Dedifferentiated amniotic fluid mesenchymal stem cell (primary cell): ENCODE measurements around the gene PRPH2.
A peak's percentile ranks its signal among the peaks of the same experiment; 100 is the strongest.
"Not testable (repeated sequence)": the region's sequence is repeated elsewhere in the genome, so short reads cannot be mapped to it uniquely, and the experiment has no call there.

Experiments used
- DNase-seq: peaks from one replicate; pipeline ENCODE4 v3.0.0-alpha.2; 2016; ENCODE audit errors: extremely low spot score

Gene PRPH2

GRCh38 chr6:42742116-42742894 lies 19.9 kb upstream of the PRPH2 start:
- DNase-seq: no peak

- no peak for DNase-seq
Measured at GRCh38 chr6:42740725-42741124, 18.3 kb upstream of the PRPH2 start.

- no peak for DNase-seq
Measured at GRCh38 chr6:42735976-42736375, 13.6 kb upstream of the PRPH2 start.

DNA sequence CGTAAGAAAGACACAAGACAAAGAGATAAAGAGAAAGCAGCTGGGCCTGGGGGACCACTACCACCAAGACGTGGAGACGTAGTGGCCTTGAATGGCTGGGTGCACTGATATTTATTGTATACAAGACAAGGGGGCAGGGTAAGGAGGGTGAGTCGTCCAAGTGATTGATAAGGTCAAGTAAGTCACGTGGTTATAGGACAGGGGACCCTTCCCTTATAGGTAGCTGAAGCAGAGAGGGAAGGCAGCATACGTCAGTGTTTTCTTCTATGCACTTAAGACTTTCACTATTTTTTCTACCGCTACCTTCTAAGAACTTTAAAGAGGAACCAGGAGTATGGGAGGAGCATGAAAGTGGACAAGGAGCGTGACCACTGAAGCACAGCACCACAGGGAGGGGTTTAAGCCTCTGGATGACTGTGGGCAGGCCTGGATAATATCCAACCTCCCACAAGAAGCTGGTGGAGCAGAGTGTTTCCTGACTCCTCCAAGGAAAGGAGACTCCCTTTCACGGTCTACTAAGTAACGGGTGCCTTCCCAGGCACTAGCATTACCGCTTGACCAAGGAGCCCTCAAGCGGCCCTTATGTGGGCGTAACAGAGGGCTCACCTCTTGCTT lies 11.6 kb upstream of the PRPH2 start:
- not testable (repeated sequence) for DNase-seq

DNA sequence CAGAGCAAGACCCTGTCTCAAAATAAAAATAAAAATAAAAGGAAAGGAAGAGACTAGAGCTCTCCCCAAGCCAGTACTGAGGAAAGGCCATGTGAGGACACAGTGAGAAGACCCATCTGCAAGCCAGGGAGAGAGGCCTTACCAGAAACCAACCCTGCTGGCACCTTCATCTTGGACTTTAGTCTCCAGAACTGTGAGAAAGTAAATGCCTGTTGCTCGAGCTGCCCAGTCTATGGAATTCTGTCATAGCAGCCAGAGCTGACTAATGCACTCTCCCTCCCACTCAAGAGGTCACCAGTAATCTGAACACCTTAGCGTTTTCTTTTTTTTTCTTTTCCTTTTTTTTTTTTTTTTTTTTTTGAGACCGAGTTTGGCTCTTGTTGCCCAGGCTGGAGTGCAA lies 7.3 kb upstream of the PRPH2 start:
- no peak for DNase-seq

DNA sequence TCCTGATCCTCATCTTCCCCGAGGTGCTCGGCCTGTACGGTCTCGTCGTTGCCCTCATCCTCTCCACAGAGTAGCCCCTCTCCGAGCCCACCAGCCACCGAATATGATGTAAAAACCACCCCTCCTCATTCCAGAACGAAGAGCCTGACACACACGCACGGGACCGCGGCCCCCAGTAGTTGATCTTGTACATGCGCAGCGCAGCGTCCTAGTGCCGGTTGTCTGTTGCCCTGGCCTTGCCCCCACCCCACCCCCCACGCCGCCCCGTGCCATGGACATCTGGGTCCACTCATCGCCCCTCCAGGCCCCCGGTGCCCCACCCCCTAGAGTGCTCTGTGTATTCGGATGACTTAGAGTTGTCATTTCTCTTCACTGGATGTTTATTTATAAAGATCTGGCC lies 5.2 kb upstream of the PRPH2 start:
- DNase-seq: no peak

DNA sequence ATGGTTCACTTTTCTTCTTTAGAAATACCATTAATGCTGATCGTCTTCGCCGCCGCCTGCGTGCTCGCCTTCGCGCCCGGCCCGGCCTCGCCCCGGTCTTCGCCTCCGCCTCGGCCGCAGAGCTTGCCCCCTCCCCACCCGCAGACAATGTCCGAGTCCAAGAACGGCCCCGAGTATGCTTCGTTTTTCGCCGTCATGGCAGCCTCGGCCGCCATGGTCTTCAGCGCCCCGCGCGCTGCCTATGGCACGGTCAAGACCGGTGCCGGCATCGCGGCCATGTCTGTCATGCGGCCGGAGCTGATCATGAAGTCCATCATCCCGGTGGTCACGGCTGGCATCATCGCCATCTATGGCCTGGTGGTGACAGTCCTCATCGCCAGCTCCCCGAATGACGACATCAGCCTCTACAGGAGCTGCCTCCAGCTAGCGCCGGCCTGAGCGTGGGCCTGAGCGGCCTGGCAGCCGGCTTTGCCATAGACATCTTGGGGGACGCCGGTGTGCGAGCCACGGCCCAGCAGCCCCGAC lies 4.8 kb upstream of the PRPH2 start:
- DNase-seq: no peak

- peak; percentile 91 for DNase-seq
Measured at GRCh38 chr6:42726485-42727086, 4.2 kb upstream of the PRPH2 start.

DNA sequence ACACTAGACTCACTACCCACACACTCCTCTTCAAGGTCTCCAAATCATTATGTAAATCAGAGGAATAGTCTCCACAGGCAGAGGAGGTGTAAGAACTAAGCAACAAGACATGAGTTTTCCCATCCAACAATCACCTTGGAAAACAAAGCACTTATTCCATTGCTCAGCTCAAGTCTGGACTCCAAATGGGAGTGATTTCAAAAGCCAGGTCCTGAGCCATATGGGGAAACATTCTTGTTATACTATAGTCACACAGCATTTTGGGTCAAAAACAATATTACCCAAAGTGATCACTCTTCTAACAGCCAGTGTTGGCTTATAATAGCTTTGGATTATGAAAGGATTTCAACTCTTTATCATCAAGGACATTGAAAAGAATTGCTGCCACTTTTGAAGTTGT lies 3.6 kb upstream of the PRPH2 start:
- DNase-seq: no peak

DNA sequence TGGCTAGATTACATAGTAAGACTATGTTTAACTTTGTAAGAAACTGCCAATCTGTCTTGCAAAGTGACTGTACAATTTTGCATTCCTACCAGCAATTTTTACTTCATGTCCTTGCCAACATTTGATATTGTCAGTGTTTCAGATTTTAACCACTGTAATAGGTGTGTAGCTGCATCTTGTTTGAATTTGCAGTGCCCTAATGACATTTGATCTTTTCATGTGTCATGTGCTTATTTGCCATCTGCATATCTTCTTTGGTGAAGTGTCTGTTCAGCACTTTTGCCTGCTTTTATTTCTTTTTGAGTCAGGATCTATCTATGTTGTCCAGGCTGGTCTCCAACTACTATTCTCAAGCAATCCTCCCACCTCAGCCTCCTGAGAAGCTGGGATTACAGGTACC lies 2.4 kb upstream of the PRPH2 start:
- no peak for DNase-seq

DNA sequence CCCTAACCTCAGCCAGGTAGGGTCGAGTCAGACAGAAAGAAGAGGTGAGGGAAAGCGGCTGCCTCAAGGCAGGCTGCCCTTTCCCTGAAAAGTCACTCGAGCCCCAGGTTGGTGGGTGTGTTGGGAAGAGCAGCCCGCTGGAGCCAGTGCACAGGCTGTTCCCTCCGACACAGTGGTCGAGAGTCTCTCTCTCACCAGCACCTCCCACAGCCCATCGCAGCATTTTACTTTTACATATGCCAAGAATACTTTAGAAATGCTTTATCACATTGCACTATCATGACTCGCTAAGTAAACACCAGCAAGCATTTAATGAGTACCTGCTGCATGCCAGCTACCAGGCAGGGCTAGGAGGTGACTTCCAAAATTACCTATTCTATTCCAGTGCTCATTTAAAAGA lies 1.7 kb downstream of the PRPH2 start:
- no peak for DNase-seq

GRCh38 chr6:42715871-42716270 lies 6.5 kb downstream of the PRPH2 start:
- no peak for DNase-seq

- DNase-seq: no peak
Measured at GRCh38 chr6:42714098-42714761, 8.2 kb downstream of the PRPH2 start.

- DNase-seq: no peak
Measured at GRCh38 chr6:42711930-42712329, 10.5 kb downstream of the PRPH2 start.

GRCh38 chr6:42710316-42710715 lies 12.1 kb downstream of the PRPH2 start:
- no peak for DNase-seq

DNA sequence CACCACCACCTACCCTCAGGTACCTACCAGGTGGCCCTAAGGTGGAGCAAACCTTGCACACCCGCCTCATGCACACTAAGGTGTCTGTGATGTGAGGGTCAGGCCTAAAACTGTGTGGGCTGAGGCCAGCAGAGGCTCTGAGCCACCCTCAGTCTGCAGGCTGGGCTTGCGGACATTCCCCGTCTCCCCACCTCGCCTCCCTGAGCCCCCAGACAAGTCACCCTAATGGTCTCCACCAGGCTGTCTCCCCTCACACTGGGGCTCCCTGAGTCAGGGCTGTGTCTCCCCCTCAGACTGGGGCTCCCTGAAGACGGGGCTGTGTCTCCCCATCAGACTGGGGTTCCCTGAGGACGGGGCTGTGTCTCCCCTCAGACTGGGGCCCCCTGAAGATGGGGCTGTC lies 12.5 kb downstream of the PRPH2 start:
- DNase-seq: no peak

- no peak for DNase-seq
Measured at GRCh38 chr6:42708096-42708495, 14.3 kb downstream of the PRPH2 start.

DNA sequence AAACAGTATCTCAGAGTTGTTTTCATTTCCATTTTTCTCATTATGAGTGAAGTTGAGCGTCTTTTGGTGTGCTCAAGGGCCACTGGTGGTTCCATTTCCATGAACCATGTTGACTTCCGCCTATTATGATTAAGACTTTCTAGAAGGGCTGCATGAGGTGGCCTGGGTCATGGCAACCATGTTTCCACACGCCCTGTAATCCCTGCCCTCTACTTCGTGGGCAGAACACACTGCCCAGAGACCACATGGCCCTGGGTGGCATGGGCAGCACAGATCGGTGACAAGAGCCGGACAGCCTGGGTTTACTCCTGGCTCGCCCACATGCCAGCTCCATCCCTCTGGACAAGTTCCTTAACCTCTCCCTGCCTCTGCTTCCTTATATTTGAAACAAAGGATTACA lies 14.8 kb downstream of the PRPH2 start:
- no peak for DNase-seq

DNA sequence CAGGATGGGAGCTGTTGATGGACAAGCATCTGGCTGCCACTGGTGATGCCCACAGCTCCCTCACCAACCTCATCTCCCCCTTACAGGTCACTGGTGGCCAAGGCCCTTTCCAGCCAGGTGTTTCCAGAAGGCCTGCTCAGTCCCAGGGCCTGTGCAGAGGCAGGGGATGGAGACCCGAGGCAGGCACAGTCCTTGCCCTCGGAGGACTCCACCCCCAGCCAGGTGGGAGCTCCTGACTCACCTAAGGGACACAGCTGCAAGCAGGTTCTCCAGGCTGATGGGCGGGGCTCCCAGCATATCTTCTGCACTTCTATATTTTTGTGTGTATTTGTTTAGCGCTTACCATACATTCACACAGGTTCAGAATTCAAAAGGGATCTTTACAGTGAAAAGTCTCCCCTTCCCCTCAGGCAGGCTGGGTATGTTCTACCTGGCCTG lies 17.4 kb downstream of the PRPH2 start:
- no peak for DNase-seq

DNA sequence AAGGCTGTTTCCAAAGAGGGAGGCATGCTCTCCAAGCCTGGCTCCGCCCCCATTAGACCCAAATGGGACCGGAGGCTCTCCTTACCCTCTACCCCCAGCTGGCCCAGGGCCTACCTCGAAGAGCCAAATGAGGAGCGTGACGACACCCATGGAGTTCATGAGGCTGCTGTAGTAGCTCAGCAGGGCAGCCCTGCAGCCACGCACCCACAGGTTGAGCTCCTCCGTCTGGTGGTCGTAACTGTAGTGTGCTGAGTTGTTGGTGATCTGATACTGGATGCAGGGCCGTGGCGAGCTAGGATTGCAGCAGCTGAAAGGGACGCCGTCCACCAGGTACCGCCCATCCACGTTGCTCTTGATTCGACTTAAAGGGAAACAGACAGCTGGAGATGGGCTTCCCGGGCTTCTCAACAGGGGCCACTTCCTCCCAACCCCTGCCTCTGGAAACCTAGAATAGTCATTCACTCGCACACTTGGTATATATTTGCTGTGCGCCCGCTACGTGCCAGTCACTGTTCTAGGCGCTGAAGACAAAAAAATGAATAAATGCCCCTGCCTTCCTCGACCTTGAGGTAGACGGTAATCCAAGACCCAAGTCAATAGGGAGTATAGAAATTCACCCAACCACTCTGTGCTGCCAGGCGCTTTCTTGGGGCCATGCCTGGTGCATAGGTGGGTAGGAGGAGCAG lies 18.0 kb downstream of the PRPH2 start:
- peak; percentile 38 for DNase-seq

- DNase-seq: not testable (repeated sequence)
Measured at GRCh38 chr6:42702786-42703185, 19.6 kb downstream of the PRPH2 start.

DNA sequence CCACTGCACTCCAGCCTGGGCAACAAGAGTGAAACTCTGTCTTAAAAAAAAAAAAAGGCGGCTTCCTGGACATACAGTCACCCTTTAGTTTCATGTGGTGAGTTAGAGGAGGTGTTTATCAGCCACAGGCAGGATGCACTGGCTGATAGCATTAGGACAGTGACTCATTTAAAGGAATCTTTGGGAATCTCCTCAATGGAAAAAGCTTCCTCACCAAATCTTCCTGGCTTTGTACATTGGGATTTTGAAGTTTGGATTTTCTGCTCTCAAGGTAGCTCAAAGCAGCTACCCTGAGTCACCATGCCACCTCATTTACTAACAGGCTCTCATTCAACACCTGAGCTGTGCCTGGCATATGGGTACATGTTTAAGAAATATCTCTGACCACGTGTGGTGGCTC lies 20.2 kb downstream of the PRPH2 start:
- DNase-seq: no peak
